NCI-H748 treated with DMSO at 0.1 percent for 48 hours (cell line): ENCODE data around the gene SORL1-AS1.

ENCODE experiments used
- DNase-seq: peaks from one replicate; lab custom pipeline; 2025; lab: John Stamatoyannopoulos, UW

SORL1-AS1 gene

DNA sequence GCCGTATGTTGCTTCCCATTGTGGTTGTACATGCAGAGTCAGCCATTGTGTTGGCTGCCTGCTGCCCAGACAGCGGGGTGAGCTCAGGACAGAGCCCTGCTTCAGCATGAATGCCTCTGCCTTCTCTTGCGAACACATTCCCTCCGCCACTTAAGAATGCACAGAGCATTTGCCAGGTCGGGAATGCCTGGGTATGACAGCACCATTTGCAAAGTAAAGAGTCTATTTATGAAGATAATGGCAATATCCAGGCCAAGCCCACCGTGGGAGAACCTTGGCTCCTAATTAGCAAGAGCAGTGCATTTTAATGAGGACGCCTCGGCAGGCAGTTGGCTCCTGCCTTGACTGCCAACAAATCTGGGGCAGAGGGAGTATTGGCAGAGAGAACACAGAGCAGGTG is 63.1 kb downstream of the SORL1-AS1 start:
- DNase-seq: no peak
